ENCODE measurements around the gene QSOX2. TPM values are rescaled to one million over a fixed set of nuclear protein-coding genes. Genes with fewer than 3 reads are reported as not detected.
A peak's percentile ranks its signal among the peaks of the same experiment; 100 is the strongest.

The QSOX2 gene
- total RNA-seq, 1 experiment from 2014 or later = 9.1 TPM

- DNase-seq (ENCODE audit: low read depth) = peak; percentile 11
Observed at GRCh38 chr9:136204838-136205706, 40.5 kb downstream of the QSOX2 start, which contains the start of gene LHX3. Gene LHX3, minus strand, starts transcription at chr9:136205128. Its CDS starts 116 bp downstream, at chr9:136205012.

- DNase-seq (ENCODE audit: low read depth) = no peak
Observed at GRCh38 chr9:136204145-136204805, 41.3 kb downstream of the QSOX2 start.

GRCh38 chr9:136203408-136204144, 42.0 kb downstream of the QSOX2 start:
- DNase-seq (ENCODE audit: low read depth) = no peak

- no peak for DNase-seq (ENCODE audit: low read depth)
Observed at GRCh38 chr9:136202454-136203407, 42.9 kb downstream of the QSOX2 start.

GRCh38 chr9:136201609-136202453, 43.8 kb downstream of the QSOX2 start:
- no peak for DNase-seq (ENCODE audit: low read depth)

- no peak for DNase-seq (ENCODE audit: low read depth)
Observed at GRCh38 chr9:136201174-136201573, 44.4 kb downstream of the QSOX2 start.

- no peak for DNase-seq (ENCODE audit: low read depth)
Observed at GRCh38 chr9:136200424-136200823, 45.2 kb downstream of the QSOX2 start.

GRCh38 chr9:136199391-136200288, 46.0 kb downstream of the QSOX2 start:
- no peak for DNase-seq (ENCODE audit: low read depth)

GRCh38 chr9:136198605-136199083, 47.0 kb downstream of the QSOX2 start:
- no peak for DNase-seq (ENCODE audit: low read depth)

- DNase-seq (ENCODE audit: low read depth) = no peak
Observed at GRCh38 chr9:136197930-136198604, 47.5 kb downstream of the QSOX2 start.

- DNase-seq (ENCODE audit: low read depth) = no peak
Observed at GRCh38 chr9:136197084-136197875, 48.3 kb downstream of the QSOX2 start.

- DNase-seq (ENCODE audit: low read depth) = no peak
Observed at GRCh38 chr9:136196404-136197083, 49.1 kb downstream of the QSOX2 start.

GRCh38 chr9:136194540-136194939, 51.1 kb downstream of the QSOX2 start:
- DNase-seq (ENCODE audit: low read depth) = no peak

- DNase-seq (ENCODE audit: low read depth) = no peak
Observed at GRCh38 chr9:136193891-136194279, 51.7 kb downstream of the QSOX2 start.

GRCh38 chr9:136193127-136193890, 52.3 kb downstream of the QSOX2 start:
- no peak for DNase-seq (ENCODE audit: low read depth)

Measured in RPMI7951 (cell line).